Hepatocyte (in vitro differentiated cells): ENCODE data around the gene DMD. TPM values are rescaled to one million over a fixed set of nuclear protein-coding genes. Genes with fewer than 3 reads are reported as not detected.

Experiments used
- DNase-seq: peaks from one replicate; pipeline ENCODE4 v3.0.0-alpha.2; 2016; ENCODE audit warnings: low spot score
- H2AFZ ChIP-seq: fragments of 200-600 bp; sonication (generic); 2 replicates; pipeline ENCODE4 v1.6.0; 2016; ENCODE audit warnings: antibody characterized with exemption, mild to moderate bottlenecking
- H3K27ac ChIP-seq: fragments of 200-600 bp; sonication (generic); 2 replicates; pipeline ENCODE4 v1.5.1; 2016; ENCODE audit warnings: mild to moderate bottlenecking
- H3K27me3 ChIP-seq: fragments of 200-600 bp; sonication (generic); 2 replicates; pipeline ENCODE4 v1.6.1; 2016
- H3K36me3 ChIP-seq: fragments of 200-600 bp; sonication (generic); replicated peaks from 2 replicates; pipeline ENCODE4 v1.5.1; 2016; ENCODE audit warnings: low read depth; ENCODE audit not compliant: insufficient read depth
- H3K4me1 ChIP-seq: fragments of 200-600 bp; sonication (generic); 2 replicates; pipeline ENCODE4 v1.5.1; 2016; ENCODE audit warnings: mild to moderate bottlenecking, moderate library complexity; ENCODE audit not compliant: insufficient read depth
- H3K4me2 ChIP-seq: fragments of 200-600 bp; sonication (generic); 2 replicates; pipeline ENCODE4 v1.6.0; 2016
- H3K4me3 ChIP-seq: fragments of 200-600 bp; sonication (generic); 2 replicates; pipeline ENCODE4 v1.5.1; 2016; ENCODE audit warnings: mild to moderate bottlenecking
- H3K79me2 ChIP-seq: fragments of 200-600 bp; sonication (generic); 2 replicates; pipeline ENCODE4 v1.6.0; 2017; ENCODE audit warnings: mild to moderate bottlenecking
- H3K9me2 ChIP-seq: fragments of 200-600 bp; sonication (generic); replicated peaks from 2 replicates; pipeline ENCODE4 v1.6.0; 2017; ENCODE audit warnings: mild to moderate bottlenecking; ENCODE audit not compliant: insufficient read depth
- H3K9me3 ChIP-seq: fragments of 200-600 bp; sonication (generic); 2 replicates; pipeline ENCODE4 v1.5.1; 2016; ENCODE audit warnings: low read depth, mild to moderate bottlenecking
- H4K20me1 ChIP-seq: fragments of 200-600 bp; sonication (generic); 2 replicates; pipeline ENCODE4 v1.6.0; 2016; ENCODE audit warnings: mild to moderate bottlenecking; ENCODE audit not compliant: insufficient read depth, poor library complexity, severe bottlenecking
- EZH2 ChIP-seq: fragments of 200-600 bp; sonication (generic); IDR thresholded peaks from 2 replicates; pipeline ENCODE4 v1.6.1; 2016; ENCODE audit warnings: antibody characterized with exemption, mild to moderate bottlenecking, borderline replicate concordance
- EZH2phosphoT487 ChIP-seq: fragments of 200-600 bp; sonication (generic); IDR thresholded peaks from one replicate; pipeline ENCODE4 v1.6.1; 2018; ENCODE audit warnings: antibody characterized with exemption, mild to moderate bottlenecking, low read depth, moderate library complexity; ENCODE audit not compliant: unreplicated experiment, severe bottlenecking
- WGBS: methylation state at CpG from one replicate; pipeline ENCODE4 v1.1.6; 2016; ENCODE audit warnings: low lambda C conversion rate; ENCODE audit errors: missing lambda C conversion rate; 5-methylcytosine and 5-hydroxymethylcytosine counted together
- polyA plus RNA-seq: library from polyadenylated mRNA; unstranded; fragments of >200 nt; fragmentation: Nextera tagmentation; extraction: Ambion mirVana; gene quantifications from 2 replicates; pipeline ENCODE4 v1.2.1, GENCODE V29; 2016
- total RNA-seq: library from RNA; depleted of rRNA; stranded (reverse); fragments of >200 nt; gene quantifications from 2 replicates; pipeline ENCODE4 v1.2.3, GENCODE V29; 2014
- TF ChIP-seq, protein P1 (sequence below): fragments of 200-600 bp; sonication (generic); IDR thresholded peaks from 2 replicates; pipeline ENCODE4 v1.5.1; 2016; ENCODE audit warnings: antibody characterized with exemption, mild to moderate bottlenecking; ENCODE audit not compliant: poor library complexity

The DMD gene
- total and polyA plus RNA-seq, 2 experiments from 2014 or later = 14.2 to 27.8 TPM

DNA sequence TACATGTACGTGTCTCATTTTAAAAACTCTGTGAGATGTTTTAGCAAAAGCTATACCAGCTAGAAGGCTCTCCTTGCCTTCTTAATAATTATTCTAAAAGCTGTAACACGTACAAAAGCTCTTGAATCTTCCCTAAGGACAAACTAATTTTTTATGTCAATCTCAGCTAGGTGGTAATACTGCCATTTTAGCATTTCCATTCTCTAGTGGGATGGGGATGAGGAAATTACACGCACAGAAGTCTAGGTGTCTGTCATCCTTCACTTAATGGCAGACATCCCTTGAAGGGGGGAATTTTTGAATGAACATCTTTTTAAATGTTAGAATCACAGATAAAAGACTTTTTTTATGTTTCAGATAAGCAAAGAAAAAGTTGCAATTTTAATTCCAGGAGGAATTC, 569.1 kb downstream of the DMD start:
- Histone ChIP-seq H3K9me3 (no peaks in the 10 kb centered on the region), H3K27me3 (no peaks in the 10 kb centered on the region), H3K36me3 (no peaks in the 10 kb centered on the region), H3K4me3 (no peak overlapping the region), H3K27ac (no peak overlapping the region), H3K9me2 (no peaks in the 10 kb centered on the region), H2AFZ (no peak overlapping the region), H3K4me1 (no peaks in the 10 kb centered on the region), H3K79me2 (no peaks in the 10 kb centered on the region), H3K4me2 (no peak overlapping the region), H4K20me1 (no peaks in the 10 kb centered on the region)
- TF ChIP-seq EZH2phosphoT487 (no peak), EZH2 (no peak)
- TF ChIP-seq, protein P1, sequence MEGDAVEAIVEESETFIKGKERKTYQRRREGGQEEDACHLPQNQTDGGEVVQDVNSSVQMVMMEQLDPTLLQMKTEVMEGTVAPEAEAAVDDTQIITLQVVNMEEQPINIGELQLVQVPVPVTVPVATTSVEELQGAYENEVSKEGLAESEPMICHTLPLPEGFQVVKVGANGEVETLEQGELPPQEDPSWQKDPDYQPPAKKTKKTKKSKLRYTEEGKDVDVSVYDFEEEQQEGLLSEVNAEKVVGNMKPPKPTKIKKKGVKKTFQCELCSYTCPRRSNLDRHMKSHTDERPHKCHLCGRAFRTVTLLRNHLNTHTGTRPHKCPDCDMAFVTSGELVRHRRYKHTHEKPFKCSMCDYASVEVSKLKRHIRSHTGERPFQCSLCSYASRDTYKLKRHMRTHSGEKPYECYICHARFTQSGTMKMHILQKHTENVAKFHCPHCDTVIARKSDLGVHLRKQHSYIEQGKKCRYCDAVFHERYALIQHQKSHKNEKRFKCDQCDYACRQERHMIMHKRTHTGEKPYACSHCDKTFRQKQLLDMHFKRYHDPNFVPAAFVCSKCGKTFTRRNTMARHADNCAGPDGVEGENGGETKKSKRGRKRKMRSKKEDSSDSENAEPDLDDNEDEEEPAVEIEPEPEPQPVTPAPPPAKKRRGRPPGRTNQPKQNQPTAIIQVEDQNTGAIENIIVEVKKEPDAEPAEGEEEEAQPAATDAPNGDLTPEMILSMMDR = no peak
- DNase-seq = no peak
- 81% methylated on average over 3 of the region's 3 CpGs for WGBS

DNA sequence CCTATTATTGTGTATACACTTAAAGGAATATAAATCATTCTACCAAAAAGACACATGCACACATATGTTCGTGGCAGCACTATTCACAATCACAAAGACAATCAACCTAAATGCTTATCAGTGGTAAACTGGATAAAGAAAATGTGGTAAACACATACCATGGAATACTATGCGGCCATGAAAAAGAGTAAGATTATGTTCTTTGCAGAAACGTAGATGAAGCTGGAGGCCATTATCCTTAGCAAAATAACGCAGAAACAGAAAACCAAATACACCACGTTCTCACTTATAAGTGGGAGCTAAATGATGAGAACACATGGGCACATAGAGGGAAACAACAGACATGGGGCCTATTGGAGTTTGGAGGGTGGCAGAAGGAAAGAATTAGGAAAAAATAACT, 593.2 kb downstream of the DMD start:
- H3K27me3 ChIP-seq = no peaks in the 10 kb centered on the region
- TF ChIP-seq EZH2phosphoT487 (no peak), EZH2 (no peak)
- TF ChIP-seq, protein P1 = no peak
- 90% methylated on average over 5 of the region's 5 CpGs for WGBS
- no peak overlapping the region for H3K4me3 ChIP-seq
- H3K9me2 ChIP-seq = no peaks in the 10 kb centered on the region
- no peak for DNase-seq
- H3K36me3 ChIP-seq = no peaks in the 10 kb centered on the region
- H3K9me3 ChIP-seq = no peaks in the 10 kb centered on the region
- no peaks in the 10 kb centered on the region for H4K20me1 ChIP-seq
- H3K4me2 ChIP-seq = no peak overlapping the region
- H3K79me2 ChIP-seq = no peaks in the 10 kb centered on the region
- no peak overlapping the region for H2AFZ ChIP-seq
- H3K4me1 ChIP-seq = no peaks in the 10 kb centered on the region
- no peak overlapping the region for H3K27ac ChIP-seq

DNA sequence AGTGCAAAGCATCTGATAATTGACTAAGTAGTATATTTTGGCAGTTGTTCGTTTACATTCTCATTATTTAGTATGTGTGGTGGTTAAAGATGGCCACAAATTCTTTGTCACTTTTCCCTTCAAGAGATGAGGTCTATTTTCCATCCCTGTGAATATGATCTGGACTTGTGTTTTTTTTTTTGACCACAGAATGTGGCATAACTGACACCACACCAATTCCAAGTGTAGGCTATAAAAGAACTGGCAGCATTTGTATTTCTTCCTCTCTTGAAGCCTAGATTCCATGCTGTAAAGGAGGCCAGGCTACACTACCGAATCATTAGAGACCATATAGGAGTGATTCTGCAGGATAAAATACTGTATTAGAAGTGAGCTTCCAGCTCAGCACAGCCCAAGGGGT, 596.6 kb downstream of the DMD start:
- H3K27ac ChIP-seq = no peak overlapping the region
- no peaks in the 10 kb centered on the region for H3K27me3 ChIP-seq
- WGBS = 89% methylated on average over 2 of the region's 2 CpGs
- H3K79me2 ChIP-seq = no peaks in the 10 kb centered on the region
- H3K9me3 ChIP-seq = no peaks in the 10 kb centered on the region
- no peak overlapping the region for H3K4me3 ChIP-seq
- H3K4me2 ChIP-seq = no peak overlapping the region
- no peaks in the 10 kb centered on the region for H3K4me1 ChIP-seq
- H4K20me1 ChIP-seq = no peaks in the 10 kb centered on the region
- TF ChIP-seq EZH2 = no peak
- TF ChIP-seq, protein P1 = no peak
- TF ChIP-seq EZH2phosphoT487 = no peak
- no peaks in the 10 kb centered on the region for H3K9me2 ChIP-seq
- no peak overlapping the region for H2AFZ ChIP-seq
- H3K36me3 ChIP-seq = no peaks in the 10 kb centered on the region
- no peak for DNase-seq

DNA sequence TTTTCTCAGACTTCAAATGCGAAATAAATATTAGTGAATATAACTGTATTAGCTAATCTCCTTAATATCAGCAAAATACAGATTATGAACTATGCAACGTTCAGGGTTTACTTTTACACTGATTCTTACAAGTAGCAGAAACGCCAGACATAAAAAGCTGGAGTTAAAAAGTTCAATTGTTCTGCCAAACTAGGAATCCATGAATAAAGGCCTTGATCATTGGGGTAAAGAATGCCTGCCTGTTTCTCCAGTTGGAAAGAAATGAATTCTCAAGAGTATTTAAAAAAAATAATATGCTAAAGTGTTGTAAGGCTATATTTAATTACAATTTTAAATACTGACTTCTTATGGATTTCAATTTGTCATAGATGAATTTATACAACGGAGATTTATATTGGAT, 612.2 kb downstream of the DMD start:
- TF ChIP-seq EZH2 = no peak
- no peak for TF ChIP-seq EZH2phosphoT487
- TF ChIP-seq, protein P1 = no peak
- H3K9me3 ChIP-seq = no peaks in the 10 kb centered on the region
- no peaks in the 10 kb centered on the region for H3K4me1 ChIP-seq
- H3K4me3 ChIP-seq = no peak overlapping the region
- WGBS = 89% methylated on average over 4 of the region's 4 CpGs
- no peak overlapping the region for H2AFZ ChIP-seq
- H3K27me3 ChIP-seq = no peaks in the 10 kb centered on the region
- no peak overlapping the region for H3K27ac ChIP-seq
- H3K9me2 ChIP-seq = no peaks in the 10 kb centered on the region
- no peak overlapping the region for H3K4me2 ChIP-seq
- no peaks in the 10 kb centered on the region for H3K79me2 ChIP-seq
- H4K20me1 ChIP-seq = no peaks in the 10 kb centered on the region
- no peak for DNase-seq
- H3K36me3 ChIP-seq = no peaks in the 10 kb centered on the region
